Cortex of kidney (tissue), 1 donor: Measurements from ENCODE around the gene BAK1.
"Not testable (repeated sequence)": the region's sequence is repeated elsewhere in the genome, so short reads cannot be mapped to it uniquely, and the experiment has no call there.

ENCODE experiments used
- DNase-seq: peaks from one replicate; lab custom pipeline; 2025; lab: John Stamatoyannopoulos, UW

BAK1 gene

GRCh38 chr6:33607784-33608161, 27.7 kb upstream of the BAK1 start:
- no peak for DNase-seq

- DNase-seq: no peak
Observed at GRCh38 chr6:33607126-33607783, 27.2 kb upstream of the BAK1 start.

DNA sequence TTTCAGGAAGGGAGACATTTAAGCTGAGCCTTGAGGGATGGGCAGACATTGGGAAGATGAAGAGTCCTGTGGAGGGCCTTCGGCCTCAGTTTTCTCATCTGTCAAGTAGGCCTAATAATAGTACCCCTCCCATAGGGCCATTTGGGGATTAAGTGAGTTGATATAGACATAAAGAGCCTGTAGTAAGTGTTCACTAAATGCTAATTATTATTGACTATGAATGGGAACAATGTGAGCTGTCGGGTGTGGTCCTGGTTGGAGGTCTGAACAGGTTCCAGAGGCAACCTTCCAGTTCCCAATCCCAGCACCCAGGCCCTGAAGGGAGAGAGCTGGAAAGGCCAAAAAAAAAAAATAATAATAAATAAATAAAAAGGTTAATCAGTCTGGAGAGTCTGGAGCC, 26.6 kb upstream of the BAK1 start:
- DNase-seq: no peak

- no peak for DNase-seq
Observed at GRCh38 chr6:33604941-33605854, 25.1 kb upstream of the BAK1 start.

DNA sequence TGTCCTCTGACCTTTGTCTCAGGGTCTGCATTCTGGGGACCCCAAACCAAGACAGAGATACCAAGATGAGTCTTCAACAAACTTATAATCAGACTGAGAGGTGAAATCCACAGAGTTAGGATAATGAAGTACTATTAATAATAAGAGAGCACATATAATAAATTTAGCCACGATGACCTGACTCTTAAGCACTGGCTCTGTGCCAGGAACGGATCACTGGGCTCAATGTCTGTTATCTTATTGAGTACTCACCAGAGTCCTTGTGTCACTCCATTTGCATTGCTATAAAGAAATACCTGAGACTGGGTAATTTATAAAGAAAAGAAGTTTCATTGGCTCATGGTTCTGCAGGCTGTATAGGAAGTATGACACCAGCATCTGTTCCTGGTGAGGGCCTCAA, 22.1 kb upstream of the BAK1 start:
- DNase-seq: no peak

DNA sequence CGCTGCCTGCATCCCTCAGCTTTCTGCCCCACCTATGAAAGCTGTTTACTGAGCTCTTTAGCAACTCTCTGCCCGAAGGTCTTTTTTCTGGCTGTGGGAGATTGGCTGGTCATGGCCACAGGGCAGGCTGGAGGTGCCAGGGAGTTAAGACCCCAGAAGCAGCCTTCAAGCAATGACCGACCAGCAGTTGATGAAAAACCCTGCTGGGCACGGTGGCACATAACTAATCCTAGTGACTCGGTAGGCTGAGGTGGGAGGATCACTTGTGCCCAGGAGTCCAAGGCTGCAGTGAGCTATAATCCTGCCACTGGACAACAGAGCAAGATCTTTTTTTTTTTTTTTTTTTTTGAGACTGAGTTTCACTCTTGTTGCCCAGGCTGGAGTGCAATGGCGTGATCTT, 20.7 kb upstream of the BAK1 start:
- DNase-seq: no peak

DNA sequence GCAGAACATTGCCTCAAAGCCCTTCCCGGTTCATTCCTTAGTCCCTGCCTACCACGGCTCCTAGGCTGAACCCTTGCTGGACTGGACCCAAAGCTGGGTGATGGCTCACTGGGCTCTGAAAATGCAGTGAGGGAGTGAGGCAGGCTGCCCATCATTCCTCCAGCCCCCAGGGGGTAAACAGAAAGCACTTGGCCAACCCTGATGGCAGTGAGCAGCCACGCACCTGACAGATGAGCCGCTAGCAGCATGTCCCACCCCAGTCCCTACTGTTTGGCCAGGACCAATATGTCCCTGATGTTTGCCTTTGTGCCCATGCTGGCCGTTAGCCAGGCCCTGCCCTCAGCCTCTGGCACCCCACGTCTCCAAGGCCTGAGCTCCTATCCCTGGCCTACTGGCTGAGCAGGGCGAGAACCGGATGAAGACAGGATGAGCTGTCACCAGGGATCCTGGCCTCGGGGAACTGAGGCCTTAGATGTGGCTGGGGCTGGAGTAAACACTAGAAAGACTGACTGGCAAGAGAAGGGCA, 19.4 kb upstream of the BAK1 start:
- no peak for DNase-seq

GRCh38 chr6:33597551-33598322, 17.7 kb upstream of the BAK1 start:
- no peak for DNase-seq

DNA sequence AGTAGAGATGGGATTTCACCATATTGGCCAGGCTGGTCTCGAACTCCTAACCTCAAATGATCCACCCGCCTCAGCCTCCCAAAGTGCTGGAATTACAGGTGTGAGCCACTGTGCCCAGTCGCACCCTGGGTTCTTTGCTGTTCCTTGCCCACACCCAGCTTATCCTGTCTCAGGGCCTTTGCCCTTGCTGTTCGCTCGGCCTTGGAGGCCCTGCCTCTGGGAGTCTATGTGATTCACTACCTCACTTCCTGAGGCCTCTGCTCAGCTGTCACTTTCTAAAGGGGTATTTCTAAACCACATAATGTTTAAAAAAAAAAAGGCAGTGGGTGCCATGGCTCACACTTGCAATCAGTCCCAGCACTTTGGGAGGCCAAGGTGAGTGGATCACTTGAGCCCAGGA, 16.8 kb upstream of the BAK1 start:
- not testable (repeated sequence) for DNase-seq

GRCh38 chr6:33595001-33595846, 15.1 kb upstream of the BAK1 start:
- DNase-seq: no peak

DNA sequence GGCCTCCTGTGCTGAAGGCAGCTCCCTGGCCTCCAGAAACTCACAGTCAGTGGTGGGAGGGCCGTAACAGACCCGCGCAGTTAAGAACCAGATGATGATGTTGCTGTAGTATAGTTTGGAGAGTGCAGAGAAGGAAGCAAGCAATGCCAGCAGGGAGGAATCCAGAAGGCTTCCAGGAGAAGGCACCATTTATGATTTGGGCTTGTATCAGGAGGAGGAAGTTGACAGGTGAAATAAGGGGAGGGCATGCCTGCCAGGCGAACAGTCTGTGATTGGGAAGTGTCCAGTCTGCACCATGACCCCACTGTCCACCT, 13.3 kb upstream of the BAK1 start:
- no peak for DNase-seq

DNA sequence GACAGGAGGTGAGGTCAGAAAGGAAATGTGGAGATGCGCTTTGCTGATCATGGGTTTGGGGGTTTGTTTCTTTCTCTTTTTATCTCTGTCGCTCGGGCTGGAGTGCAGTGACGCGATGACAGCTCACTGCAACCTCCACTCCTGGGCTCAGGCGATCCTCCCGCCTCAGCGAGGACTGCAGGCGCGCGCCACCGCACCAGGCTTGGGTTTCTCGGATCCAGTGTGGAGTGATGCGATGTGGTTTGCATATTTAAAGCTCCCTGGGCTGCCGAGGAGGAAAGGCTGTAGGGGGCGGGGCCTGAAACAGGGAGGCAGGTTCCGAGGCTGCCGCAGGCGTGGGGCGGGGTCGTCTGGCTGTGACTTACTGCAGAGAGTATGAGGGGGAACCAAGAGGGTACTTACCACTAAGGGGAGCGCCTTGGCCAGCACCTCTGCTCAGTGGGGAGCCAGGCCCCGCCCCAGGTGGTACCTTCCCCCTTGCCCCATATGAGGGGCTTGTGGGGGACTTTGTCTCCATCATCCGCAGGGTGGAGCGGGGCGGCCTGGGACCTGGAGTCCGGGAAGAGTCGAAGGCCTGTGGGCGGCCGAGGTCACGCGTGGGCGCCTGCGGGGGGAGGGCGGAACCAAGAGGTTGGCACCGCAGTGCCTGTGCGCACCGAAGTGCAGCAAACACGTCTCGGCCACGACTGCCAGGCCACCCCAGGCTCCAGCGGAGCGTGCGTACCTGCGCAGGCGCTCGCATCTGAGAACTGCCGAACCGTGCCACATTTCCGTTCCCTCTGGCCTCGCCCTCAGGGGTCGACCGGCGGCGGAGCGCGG, 12.7 kb upstream of the BAK1 start:
- no peak for DNase-seq

DNA sequence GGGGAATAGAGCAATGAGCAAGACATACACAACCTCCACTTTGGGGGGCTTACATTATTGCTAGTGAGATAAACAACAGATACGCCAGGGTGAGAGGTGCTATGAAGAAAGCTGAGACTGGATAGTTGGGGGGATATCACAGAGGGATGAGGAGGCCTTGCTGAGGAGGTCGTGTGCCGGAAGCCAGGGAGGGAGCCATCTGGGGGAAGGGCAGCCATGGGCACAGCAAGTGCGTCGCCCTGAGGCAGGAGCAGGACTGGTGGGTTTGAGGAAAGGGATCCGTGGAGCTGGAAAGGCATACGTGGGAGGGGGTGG, 12.2 kb upstream of the BAK1 start:
- no peak for DNase-seq

GRCh38 chr6:33591424-33592032, 11.5 kb upstream of the BAK1 start:
- DNase-seq: no peak

- no peak for DNase-seq
Observed at GRCh38 chr6:33590531-33591198, 10.6 kb upstream of the BAK1 start.

DNA sequence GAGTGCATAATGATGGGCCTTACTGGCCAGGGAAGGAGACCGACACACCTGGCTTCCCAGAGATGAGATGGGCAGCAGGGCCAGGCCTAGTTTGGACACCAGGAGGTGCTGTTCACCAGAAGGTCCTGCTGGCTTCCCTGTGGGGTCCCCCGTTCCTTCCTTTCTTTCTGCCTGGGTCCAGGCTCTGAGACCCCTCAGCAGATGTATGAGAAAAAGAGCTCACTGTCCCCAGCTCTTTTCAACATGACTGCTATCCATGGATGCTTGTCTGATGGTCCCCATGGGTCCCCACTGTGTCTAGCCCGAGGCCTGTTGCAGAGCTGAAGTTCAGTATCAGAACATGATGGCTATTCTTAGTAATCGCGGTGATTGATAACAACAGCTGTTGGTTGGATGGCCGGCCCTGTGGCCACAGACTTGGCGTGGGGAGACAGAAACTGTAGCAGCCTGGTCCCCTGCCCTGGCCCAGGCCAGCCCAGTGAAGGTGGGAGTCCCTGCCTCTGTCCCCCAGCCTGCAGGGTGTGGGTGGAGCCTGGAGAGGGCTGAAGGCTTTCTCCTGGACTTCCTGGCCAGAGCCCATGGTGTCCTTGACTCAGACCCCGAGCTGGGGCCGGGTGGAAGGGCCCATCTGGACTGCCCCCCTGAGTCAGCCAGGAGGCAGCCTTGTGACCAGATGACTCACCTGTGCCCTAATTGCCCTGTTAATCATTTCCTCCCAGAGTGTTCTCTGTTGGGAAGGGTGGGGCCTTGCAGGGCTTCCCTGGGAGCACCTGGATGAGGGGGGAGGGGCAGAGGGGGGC, 9.9 kb upstream of the BAK1 start:
- no peak for DNase-seq

DNA sequence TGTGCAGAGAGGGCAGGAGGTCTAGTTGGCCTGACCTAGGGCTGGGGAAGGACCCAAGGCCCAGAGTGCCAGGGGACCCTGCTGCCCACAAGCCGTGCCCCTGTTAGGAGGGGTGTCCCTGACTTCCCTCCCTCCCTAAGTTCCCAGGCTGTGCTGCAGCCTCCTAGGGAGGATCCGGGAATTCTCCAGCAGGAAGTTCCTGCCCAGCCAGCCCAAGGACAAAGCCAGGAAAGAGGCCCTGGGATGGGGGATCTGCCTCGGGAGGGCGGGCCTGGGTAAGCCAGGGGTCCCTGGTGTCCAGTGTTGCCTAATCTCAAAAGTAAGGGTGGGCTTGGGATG, 9.3 kb upstream of the BAK1 start:
- DNase-seq: no peak

DNA sequence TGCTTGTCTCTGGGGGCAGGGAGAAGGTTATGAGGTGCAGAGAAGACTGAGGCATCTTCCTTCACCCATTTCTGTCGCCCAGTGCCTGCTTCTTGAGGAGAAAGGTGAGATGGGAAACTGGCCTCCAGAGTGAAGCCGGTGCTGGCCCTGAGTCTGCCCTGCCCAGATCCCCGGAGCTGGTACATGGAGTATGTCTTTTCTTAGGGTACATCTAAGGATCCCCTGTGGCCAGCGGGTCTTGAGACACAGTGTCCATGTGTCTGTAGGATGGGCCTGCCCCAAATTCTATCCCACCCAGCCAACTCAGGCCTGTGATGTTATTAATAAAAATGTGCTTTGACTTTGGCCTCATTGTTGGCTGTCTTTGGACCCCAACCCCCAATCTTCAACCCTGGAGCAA, 8.8 kb upstream of the BAK1 start:
- no peak for DNase-seq

DNA sequence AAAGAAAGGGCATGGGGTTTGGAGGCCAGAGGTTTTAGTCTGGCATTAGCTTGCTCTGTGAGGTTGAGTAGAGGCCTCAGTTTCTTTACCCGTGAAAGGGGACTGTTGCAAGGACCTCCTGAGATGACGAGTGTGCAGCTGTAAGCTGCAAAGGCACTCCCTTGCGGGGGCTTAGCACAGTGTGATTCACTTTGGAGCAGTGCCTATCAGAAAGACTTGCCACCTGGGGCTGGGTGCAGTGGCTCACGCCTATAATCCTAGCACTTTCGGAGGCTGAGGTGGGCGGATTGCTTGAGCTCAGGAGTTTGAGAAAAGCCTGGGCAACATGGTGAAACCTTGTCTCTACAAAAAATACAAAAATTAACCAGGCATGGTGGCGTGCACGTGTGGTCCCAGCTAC, 7.5 kb upstream of the BAK1 start:
- DNase-seq: no peak
